Suprapubic skin (tissue), 4 donors: ENCODE data around the gene NFKBIA. TPM values are rescaled to one million over a fixed set of nuclear protein-coding genes. Genes with fewer than 3 reads are reported as not detected.
"Not testable (repeated sequence)": the region's sequence is repeated elsewhere in the genome, so short reads cannot be mapped to it uniquely, and the experiment has no call there.

ENCODE experiments used
- DNase-seq, 2 donors: peaks; one replicate each; pipeline ENCODE4 v3.0.0-alpha.2; 2019; ENCODE audit warnings: low spot score in 2 of 2
- H3K27ac ChIP-seq: fragments of 200-600 bp; sonication (generic); one replicate; pipeline ENCODE4 v1.5.1; 2019
- H3K27me3 ChIP-seq: fragments of 200-600 bp; sonication (generic); one replicate; pipeline ENCODE4 v1.5.1; 2019
- H3K36me3 ChIP-seq: fragments of 200-600 bp; sonication (generic); one replicate; pipeline ENCODE4 v1.5.1; 2019
- H3K4me1 ChIP-seq: fragments of 200-600 bp; sonication (generic); one replicate; pipeline ENCODE4 v1.5.1; 2019
- H3K4me3 ChIP-seq: fragments of 200-600 bp; sonication (generic); one replicate; pipeline ENCODE4 v1.5.1; 2019; ENCODE audit warnings: mild to moderate bottlenecking
- H3K9me3 ChIP-seq: fragments of 200-600 bp; sonication (generic); one replicate; pipeline ENCODE4 v1.5.1; 2019
- CTCF ChIP-seq, 2 donors: fragments of 200-600 bp in 1 of 2; fragments of 450-650 bp in 1 of 2; sonication (generic) in 1 of 2; IDR thresholded peaks; one replicate each; pipeline ENCODE4 v1.5.1; 2016 to 2019; ENCODE audit warnings: antibody characterized with exemption in 2 of 2, mild to moderate bottlenecking in 1 of 2, moderate library complexity in 1 of 2
- EP300 ChIP-seq: sonication (generic); formaldehyde crosslinking; IDR thresholded peaks from one replicate; pipeline ENCODE4 v1.6.1; 2017; ENCODE audit warnings: antibody characterized with exemption
- POLR2A ChIP-seq, 2 donors: fragments of 450-650 bp; IDR thresholded peaks; one replicate each; pipeline ENCODE4 v1.6.1; 2017; ENCODE audit warnings: antibody characterized with exemption in 2 of 2, mild to moderate bottlenecking in 2 of 2, moderate library complexity in 2 of 2
- POLR2AphosphoS5 ChIP-seq, 3 donors: sonication (generic); formaldehyde crosslinking; IDR thresholded peaks; one replicate each; pipeline ENCODE4 v1.6.1; 2017; ENCODE audit warnings: antibody characterized with exemption in 3 of 3
- WGBS: methylation state at CpG from one replicate; pipeline ENCODE4 v1.1.5; 2018; 5-methylcytosine and 5-hydroxymethylcytosine counted together
- total RNA-seq, 4 donors: library from RNA; depleted of rRNA; stranded (reverse); fragments of >200 nt; gene quantifications; one replicate each; pipeline ENCODE4 v1.1.0, GENCODE V29; 2016

The NFKBIA gene
- total RNA-seq, 4 donors from 2014 or later = 510 to 768 (median 735) TPM

GRCh38 chr14:35355981-35356841, 48.3 kb downstream of the NFKBIA start:
- no peak for DNase-seq
- H3K27ac ChIP-seq = no peak overlapping the region
- TF ChIP-seq POLR2A (IDR thresholded peaks at IDR 0.05) = no peak
- no peak for TF ChIP-seq CTCF (IDR thresholded peaks at IDR 0.05)
- no peak for TF ChIP-seq EP300
- no peak for TF ChIP-seq POLR2AphosphoS5 (IDR thresholded peaks at IDR 0.05)
- peaks cover 16% of the 10 kb centered on the region for H3K4me1 ChIP-seq
- 36% methylated on average over 5 of the region's 5 CpGs for WGBS
- H3K4me3 ChIP-seq = no peak overlapping the region
- H3K36me3 ChIP-seq = no peaks in the 10 kb centered on the region
- no peaks in the 10 kb centered on the region for H3K27me3 ChIP-seq
- H3K9me3 ChIP-seq = no peaks in the 10 kb centered on the region

GRCh38 chr14:35355235-35355634, 49.3 kb downstream of the NFKBIA start:
- peaks cover 16% of the 10 kb centered on the region for H3K4me1 ChIP-seq
- not testable (repeated sequence) for H3K27me3 ChIP-seq, H3K4me3 ChIP-seq, H3K27ac ChIP-seq, H3K36me3 ChIP-seq, DNase-seq, H3K9me3 ChIP-seq
- 95% methylated on average over 5 of the region's 6 CpGs for WGBS

GRCh38 chr14:35353409-35354172, 51.0 kb downstream of the NFKBIA start:
- Histone ChIP-seq H3K4me3 (no peak overlapping the region), H3K36me3 (no peaks in the 10 kb centered on the region), H3K27ac (no peak overlapping the region), H3K27me3 (no peaks in the 10 kb centered on the region), H3K4me1 (peaks cover 16% of the 10 kb centered on the region), H3K9me3 (no peaks in the 10 kb centered on the region)
- WGBS = 74% methylated on average over 10 of the region's 10 CpGs
- no peak for TF ChIP-seq CTCF (IDR thresholded peaks at IDR 0.05)
- TF ChIP-seq POLR2A (IDR thresholded peaks at IDR 0.05) = no peak
- no peak for TF ChIP-seq EP300
- TF ChIP-seq POLR2AphosphoS5 (IDR thresholded peaks at IDR 0.05) = no peak
- no peak for DNase-seq

- Histone ChIP-seq H3K4me1 (peaks cover 20% of the 10 kb centered on the region), H3K36me3 (no peaks in the 10 kb centered on the region), H3K9me3 (no peaks in the 10 kb centered on the region), H3K27me3 (no peaks in the 10 kb centered on the region), H3K4me3 (no peak overlapping the region), H3K27ac (no peak overlapping the region)
- TF ChIP-seq EP300 = no peak
- 81% methylated on average over 12 of the region's 15 CpGs for WGBS
- no peak for DNase-seq
These were observed 52.0 kb downstream of the NFKBIA start for GRCh38 chr14:35352274-35353233.

- Histone ChIP-seq H3K9me3 (no peaks in the 10 kb centered on the region), H3K36me3 (no peaks in the 10 kb centered on the region), H3K27me3 (no peaks in the 10 kb centered on the region), H3K4me1 (peaks cover 20% of the 10 kb centered on the region), H3K27ac (no peak overlapping the region), H3K4me3 (no peak overlapping the region)
- WGBS = 80% methylated on average over 4 of the region's 4 CpGs
- no peak for TF ChIP-seq POLR2AphosphoS5 (IDR thresholded peaks at IDR 0.05)
- DNase-seq = no peak
These were observed 52.7 kb downstream of the NFKBIA start for GRCh38 chr14:35351897-35352273.

Other genes starting within 250 kb of the NFKBIA start
- 100 to 1,000 TPM in 3 of 4 donors, 10 to 100 TPM in 1; 80.4 to 133 (median 110) TPM for gene PSMA6, start 112.4 kb downstream of the NFKBIA start, total RNA-seq
- gene INSM2, start 129.4 kb upstream of the NFKBIA start, total RNA-seq = not detected